Tibial nerve (tissue), 4 donors: ENCODE results near the gene TGM6. TPM values are rescaled to one million over a fixed set of nuclear protein-coding genes. Genes with fewer than 3 reads are reported as not detected.

Source experiments
- DNase-seq, 2 donors: peaks; one replicate each; pipeline ENCODE4 v3.0.0-alpha.2; 2019; ENCODE audit warnings: low spot score in 2 of 2
- H3K27ac ChIP-seq, 4 donors: fragments of 200-600 bp; sonication (generic) in 3 of 4; one replicate each; pipeline ENCODE4 v1.5.1; 2017 to 2019; ENCODE audit warnings: mild to moderate bottlenecking in 1 of 4
- H3K27me3 ChIP-seq, 2 donors: fragments of 200-600 bp; sonication (generic) in 1 of 2; one replicate each; pipeline versions ENCODE4 v1.5.1 to v1.6.0; 2017 to 2019
- H3K36me3 ChIP-seq, 3 donors: fragments of 200-600 bp; sonication (generic); one replicate each; pipeline ENCODE4 v1.5.1; 2018 to 2019
- H3K4me1 ChIP-seq, 4 donors: fragments of 200-600 bp; sonication (generic) in 3 of 4; one replicate each; pipeline ENCODE4 v1.5.1; 2017 to 2019
- H3K4me3 ChIP-seq, 4 donors: fragments of 200-600 bp; sonication (generic) in 3 of 4; one replicate each; pipeline ENCODE4 v1.5.1; 2017 to 2019; ENCODE audit warnings: mild to moderate bottlenecking in 1 of 4, moderate library complexity in 1 of 4
- H3K9me3 ChIP-seq, 4 donors: fragments of 200-600 bp; sonication (generic) in 3 of 4; one replicate each; pipeline ENCODE4 v1.5.1; 2017 to 2019
- CTCF ChIP-seq, 5 experiments: fragments of 200-600 bp in 3 of 5; fragments of 450-650 bp in 2 of 5; sonication (generic) in 3 of 5; IDR thresholded peaks; one replicate each; pipeline ENCODE4 v1.5.1; 2016 to 2019; ENCODE audit warnings: antibody characterized with exemption in 5 of 5, mild to moderate bottlenecking in 3 of 5, moderate library complexity in 2 of 5
- EP300 ChIP-seq, 2 donors: sonication (generic); formaldehyde crosslinking; IDR thresholded peaks; one replicate each; pipeline ENCODE4 v1.6.1; 2017; ENCODE audit warnings: antibody characterized with exemption in 2 of 2, mild to moderate bottlenecking in 1 of 2
- POLR2A ChIP-seq, 2 donors: fragments of 450-650 bp; IDR thresholded peaks; one replicate each; pipeline ENCODE4 v1.6.1; 2017; ENCODE audit warnings: antibody characterized with exemption in 2 of 2, mild to moderate bottlenecking in 2 of 2, moderate library complexity in 2 of 2
- WGBS, 2 donors: methylation state at CpG; one replicate each; pipeline ENCODE4 v1.1.5; 2018; 5-methylcytosine and 5-hydroxymethylcytosine counted together
- total RNA-seq, 4 donors: library from RNA; depleted of rRNA; stranded (reverse); fragments of >200 nt; gene quantifications; one replicate each; pipeline ENCODE4 v1.1.0, GENCODE V29; 2016

Gene TGM6
- total RNA-seq, 4 donors from 2014 or later, result not detected

- H3K36me3 ChIP-seq, result peaks cover 0 to 4% (median 0%) of the 10 kb centered on the region in 3 donors
- no peaks in the 10 kb centered on the region for H3K27me3 ChIP-seq
- no peak for DNase-seq
- TF ChIP-seq CTCF (IDR thresholded peaks at IDR 0.05) (no peak), EP300 (IDR thresholded peaks at IDR 0.05) (no peak), POLR2A (IDR thresholded peaks at IDR 0.05) (no peak)
- peaks cover 0 to 9% (median 0%) of the 10 kb centered on the region in 4 donors for H3K9me3 ChIP-seq
- 79 to 80% methylated on average over 5 of the region's 5 CpGs for WGBS, 2 donors
- H3K4me3 ChIP-seq, result no peak overlapping the region
- peaks cover 0 to 10% (median 0%) of the 10 kb centered on the region in 4 donors for H3K4me1 ChIP-seq
- H3K27ac ChIP-seq, result no peak overlapping the region
Measured at GRCh38 chr20:2451422-2451821, 70.7 kb downstream of the TGM6 start.

GRCh38 chr20:2451939-2452732 lies 71.4 kb downstream of the TGM6 start:
- no peak overlapping the region for H3K4me3 ChIP-seq
- TF ChIP-seq EP300 (IDR thresholded peaks at IDR 0.05), result no peak
- TF ChIP-seq CTCF (IDR thresholded peaks at IDR 0.05), result peak; percentile 61 to 82 (median 72)
- no peak overlapping the region for H3K27ac ChIP-seq
- H3K9me3 ChIP-seq, result peaks cover 0 to 4% (median 0%) of the 10 kb centered on the region in 4 donors
- H3K4me1 ChIP-seq, result peaks cover 0 to 10% (median 0%) of the 10 kb centered on the region in 4 donors
- H3K36me3 ChIP-seq, result peaks cover 0 to under 1% (median 0%) of the 10 kb centered on the region in 3 donors
- no peaks in the 10 kb centered on the region for H3K27me3 ChIP-seq
- peak; percentile 76 to 90 for DNase-seq
- WGBS, 2 donors, result 55 to 59% methylated on average over 8 of the region's 8 CpGs

- 74 to 76% methylated on average over 3 of the region's 3 CpGs for WGBS, 2 donors
- no peaks in the 10 kb centered on the region for H3K36me3 ChIP-seq
- DNase-seq, result no peak
- peaks cover 0 to 10% (median 0%) of the 10 kb centered on the region in 4 donors for H3K4me1 ChIP-seq
- no peak overlapping the region for H3K4me3 ChIP-seq
- no peaks in the 10 kb centered on the region for H3K27me3 ChIP-seq
- H3K27ac ChIP-seq, result no peak overlapping the region
- no peaks in the 10 kb centered on the region for H3K9me3 ChIP-seq
- TF ChIP-seq POLR2A (IDR thresholded peaks at IDR 0.05) (no peak), EP300 (IDR thresholded peaks at IDR 0.05) (no peak), CTCF (IDR thresholded peaks at IDR 0.05) (no peak)
Measured at GRCh38 chr20:2453792-2454191, 73.1 kb downstream of the TGM6 start.

GRCh38 chr20:2455771-2456497 lies 75.2 kb downstream of the TGM6 start:
- WGBS, 2 donors, result 63 to 79% methylated on average over 2 of the region's 2 CpGs
- Histone ChIP-seq H3K9me3 (no peaks in the 10 kb centered on the region), H3K4me3 (no peak overlapping the region), H3K4me1 (peaks cover 0 to 10% (median 0%) of the 10 kb centered on the region in 4 donors), H3K27me3 (no peaks in the 10 kb centered on the region), H3K36me3 (peaks cover 0 to 20% (median 0%) of the 10 kb centered on the region in 3 donors), H3K27ac (no peak overlapping the region)
- TF ChIP-seq CTCF (IDR thresholded peaks at IDR 0.05) (no peak), EP300 (IDR thresholded peaks at IDR 0.05) (no peak), POLR2A (IDR thresholded peaks at IDR 0.05) (no peak)
- no peak for DNase-seq
